Measurements from ENCODE around the gene ADGRL4.

Gene ADGRL4

DNA sequence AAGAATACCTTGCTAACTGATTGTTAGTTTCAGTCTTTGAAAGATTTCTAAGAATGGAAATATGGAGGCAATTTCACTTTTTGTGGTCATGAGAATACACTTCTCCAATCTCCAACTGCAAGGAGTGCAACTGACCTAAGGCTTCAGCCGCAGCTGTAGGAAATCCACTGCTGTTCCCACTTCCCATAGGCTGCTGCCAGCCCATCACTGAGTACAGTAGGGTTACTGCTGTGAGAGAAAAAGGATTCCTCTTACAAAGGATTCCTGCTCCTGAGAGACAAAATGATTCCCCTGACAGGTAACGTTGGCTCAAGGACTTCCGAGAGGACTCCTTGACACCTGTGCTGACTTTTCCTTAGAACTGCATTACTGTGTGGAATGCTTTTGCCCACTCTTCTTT lies 87.4 kb downstream of the ADGRL4 start:
- TF ChIP-seq CTCF (conservative IDR thresholded peaks at IDR 0.05), result no peak
- no peak overlapping the region for H3K27ac ChIP-seq

DNA sequence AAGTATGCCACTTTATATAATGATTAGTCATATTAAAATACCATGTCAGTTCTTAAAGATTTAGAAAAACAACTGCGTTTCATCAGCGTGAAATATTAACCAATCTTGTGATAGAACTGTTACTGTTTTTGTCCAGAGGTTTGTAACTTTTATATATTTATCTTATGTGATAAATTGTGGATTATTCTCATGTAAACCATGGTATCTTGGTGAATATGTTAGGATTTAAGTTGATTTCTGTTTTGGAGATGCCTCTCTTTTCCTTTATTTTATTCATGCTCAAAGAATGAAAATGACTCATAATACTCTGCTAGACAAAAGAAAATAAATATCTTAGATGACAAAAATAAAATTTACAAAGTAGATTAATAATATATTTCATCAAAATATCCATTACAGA lies 88.4 kb downstream of the ADGRL4 start:
- TF ChIP-seq CTCF (conservative IDR thresholded peaks at IDR 0.05), result no peak
- H3K27ac ChIP-seq, result no peak overlapping the region

- TF ChIP-seq CTCF (conservative IDR thresholded peaks at IDR 0.05), result no peak
- no peak overlapping the region for H3K27ac ChIP-seq
Measured at GRCh38 chr1:78916986-78917385, 89.5 kb downstream of the ADGRL4 start.

DNA sequence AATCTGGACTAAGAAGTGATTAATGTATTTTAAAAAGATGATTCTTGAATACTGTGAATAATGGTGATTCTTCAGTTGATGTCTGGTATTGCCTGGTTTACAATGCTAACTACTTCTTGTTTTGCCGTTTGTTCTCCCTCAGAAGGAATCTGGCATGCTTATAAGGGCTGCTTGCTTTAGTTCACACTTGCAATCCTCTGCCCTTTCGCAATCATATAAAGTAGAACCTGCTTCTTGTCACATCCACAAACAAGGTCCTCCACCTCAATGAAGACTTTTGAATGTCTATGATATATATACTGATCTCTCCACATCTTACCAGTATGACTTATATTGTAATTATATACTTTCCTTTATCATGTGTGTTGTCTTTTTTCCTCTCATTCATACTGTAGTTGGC lies 92.6 kb downstream of the ADGRL4 start:
- no peak for TF ChIP-seq CTCF (conservative IDR thresholded peaks at IDR 0.05)
- H3K27ac ChIP-seq, result no peak overlapping the region

GRCh38 chr1:78911956-78912880 lies 94.3 kb downstream of the ADGRL4 start:
- H3K27ac ChIP-seq, result no peak overlapping the region
- no peak for TF ChIP-seq CTCF (conservative IDR thresholded peaks at IDR 0.05)

DNA sequence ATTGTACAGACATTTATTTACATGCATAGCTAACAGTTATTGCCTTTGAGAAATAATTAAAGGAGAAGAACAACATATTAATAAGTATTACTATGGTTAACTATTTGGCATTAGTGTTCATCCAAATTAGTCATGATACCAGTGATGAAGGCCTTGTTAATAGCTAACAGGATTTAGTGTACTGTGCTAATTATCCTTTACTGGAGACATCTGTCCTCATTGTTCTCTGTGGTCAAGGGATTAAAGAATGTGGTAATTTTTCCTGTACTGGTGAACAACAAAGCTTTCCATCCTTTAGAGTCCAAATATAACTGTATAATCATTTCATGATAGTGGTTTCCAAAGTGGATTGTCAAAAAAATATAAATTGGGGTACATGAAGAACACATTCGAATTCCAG lies 103.9 kb downstream of the ADGRL4 start:
- H3K27ac ChIP-seq, result no peak overlapping the region
- TF ChIP-seq CTCF (conservative IDR thresholded peaks at IDR 0.05), result no peak

GRCh38 chr1:78894811-78895210 lies 111.7 kb downstream of the ADGRL4 start:
- TF ChIP-seq CTCF (conservative IDR thresholded peaks at IDR 0.05), result no peak
- H3K27ac ChIP-seq, result no peak overlapping the region

Measured in VCaP (cell line).